Measurements from ENCODE around the gene C10orf95.

GRCh38 chr10:102438374-102438773 is 13.0 kb downstream of the C10orf95 start:
- TF ChIP-seq, protein P1, sequence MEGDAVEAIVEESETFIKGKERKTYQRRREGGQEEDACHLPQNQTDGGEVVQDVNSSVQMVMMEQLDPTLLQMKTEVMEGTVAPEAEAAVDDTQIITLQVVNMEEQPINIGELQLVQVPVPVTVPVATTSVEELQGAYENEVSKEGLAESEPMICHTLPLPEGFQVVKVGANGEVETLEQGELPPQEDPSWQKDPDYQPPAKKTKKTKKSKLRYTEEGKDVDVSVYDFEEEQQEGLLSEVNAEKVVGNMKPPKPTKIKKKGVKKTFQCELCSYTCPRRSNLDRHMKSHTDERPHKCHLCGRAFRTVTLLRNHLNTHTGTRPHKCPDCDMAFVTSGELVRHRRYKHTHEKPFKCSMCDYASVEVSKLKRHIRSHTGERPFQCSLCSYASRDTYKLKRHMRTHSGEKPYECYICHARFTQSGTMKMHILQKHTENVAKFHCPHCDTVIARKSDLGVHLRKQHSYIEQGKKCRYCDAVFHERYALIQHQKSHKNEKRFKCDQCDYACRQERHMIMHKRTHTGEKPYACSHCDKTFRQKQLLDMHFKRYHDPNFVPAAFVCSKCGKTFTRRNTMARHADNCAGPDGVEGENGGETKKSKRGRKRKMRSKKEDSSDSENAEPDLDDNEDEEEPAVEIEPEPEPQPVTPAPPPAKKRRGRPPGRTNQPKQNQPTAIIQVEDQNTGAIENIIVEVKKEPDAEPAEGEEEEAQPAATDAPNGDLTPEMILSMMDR (IDR thresholded peaks at IDR 0.05; ENCODE audit: insufficient read depth, low read length): no peak
- TF ChIP-seq REST (IDR thresholded peaks at IDR 0.05; ENCODE audit: insufficient replicate concordance, low read depth) (no peak), POLR2AphosphoS5 (IDR thresholded peaks at IDR 0.05; ENCODE audit: low read depth) (no peak), GABPA (IDR thresholded peaks at IDR 0.05; ENCODE audit: low read depth) (no peak), SPI1 (IDR thresholded peaks at IDR 0.05; ENCODE audit: borderline replicate concordance, low read depth) (no peak)
